HG02981 (cell line): ENCODE results near the gene TMEM144.
A peak's percentile ranks its signal among the peaks of the same experiment; 100 is the strongest.

Source experiments
- ATAC-seq: cut with Tn5 transposase; IDR thresholded peaks from one replicate; pipeline ENCODE4 v1.9.1; 2021; ENCODE audit warnings: mild to moderate bottlenecking, moderate library complexity; ENCODE audit not compliant: unreplicated experiment

TMEM144 gene

GRCh38 chr4:158209825-158210807 lies at the start of gene TMEM144:
TSS of gene TMEM144 (plus strand) at chr4:158210486. CDS start at chr4:158212668, 2,182 bp downstream.
- ATAC-seq = peak; percentile 88

GRCh38 chr4:158161551-158162354 lies 48.5 kb upstream of the TMEM144 start:
- no peak for ATAC-seq

GRCh38 chr4:158162631-158163030 lies 47.7 kb upstream of the TMEM144 start:
- ATAC-seq = no peak

- no peak for ATAC-seq
These were observed 46.1 kb upstream of the TMEM144 start for GRCh38 chr4:158163941-158164767.

GRCh38 chr4:158164768-158165213 lies 45.5 kb upstream of the TMEM144 start:
- ATAC-seq = no peak

- no peak for ATAC-seq
These were observed 43.6 kb upstream of the TMEM144 start for GRCh38 chr4:158166701-158167100.

- no peak for ATAC-seq
These were observed 41.7 kb upstream of the TMEM144 start for GRCh38 chr4:158168606-158169005.

- no peak for ATAC-seq
These were observed 40.8 kb upstream of the TMEM144 start for GRCh38 chr4:158169506-158169905.

GRCh38 chr4:158169931-158170690 lies 40.2 kb upstream of the TMEM144 start:
- ATAC-seq = peak; percentile 12

GRCh38 chr4:158170691-158171561 lies 39.4 kb upstream of the TMEM144 start:
- ATAC-seq = peak; percentile 40

GRCh38 chr4:158172261-158173258 lies 37.7 kb upstream of the TMEM144 start, which contains the start of gene GASK1B:
TSS of gene GASK1B (minus strand) at chr4:158173025. CDS start at chr4:158171375, 1,650 bp downstream.
- no peak for ATAC-seq

- ATAC-seq = no peak
These were observed 34.2 kb upstream of the TMEM144 start for GRCh38 chr4:158176108-158176507.

GRCh38 chr4:158176776-158177175 lies 33.5 kb upstream of the TMEM144 start:
- ATAC-seq = no peak

GRCh38 chr4:158179465-158179864 lies 30.8 kb upstream of the TMEM144 start:
- no peak for ATAC-seq

GRCh38 chr4:158181906-158182305 lies 28.4 kb upstream of the TMEM144 start:
- no peak for ATAC-seq

GRCh38 chr4:158182736-158183135 lies 27.6 kb upstream of the TMEM144 start:
- ATAC-seq = no peak

- no peak for ATAC-seq
These were observed 23.5 kb upstream of the TMEM144 start for GRCh38 chr4:158186815-158187214.

GRCh38 chr4:158189422-158189821 lies 20.9 kb upstream of the TMEM144 start:
- ATAC-seq = no peak
